Esophagus muscularis mucosa (tissue), 3 donors: ENCODE measurements around the gene CSNK2A1.

ENCODE experiments used
- CTCF ChIP-seq, 3 experiments: fragments of 200-600 bp in 2 of 3; fragments of 450-650 bp in 1 of 3; sonication (generic) in 2 of 3; IDR thresholded peaks; one replicate each; pipeline ENCODE4 v1.5.1; 2017 to 2019; ENCODE audit warnings: antibody characterized with exemption in 3 of 3, mild to moderate bottlenecking in 2 of 3, moderate library complexity in 1 of 3
- POLR2AphosphoS5 ChIP-seq, 2 donors: sonication (generic); formaldehyde crosslinking; IDR thresholded peaks; one replicate each; pipeline ENCODE4 v1.6.1; 2017; ENCODE audit warnings: antibody characterized with exemption in 2 of 2

DNA sequence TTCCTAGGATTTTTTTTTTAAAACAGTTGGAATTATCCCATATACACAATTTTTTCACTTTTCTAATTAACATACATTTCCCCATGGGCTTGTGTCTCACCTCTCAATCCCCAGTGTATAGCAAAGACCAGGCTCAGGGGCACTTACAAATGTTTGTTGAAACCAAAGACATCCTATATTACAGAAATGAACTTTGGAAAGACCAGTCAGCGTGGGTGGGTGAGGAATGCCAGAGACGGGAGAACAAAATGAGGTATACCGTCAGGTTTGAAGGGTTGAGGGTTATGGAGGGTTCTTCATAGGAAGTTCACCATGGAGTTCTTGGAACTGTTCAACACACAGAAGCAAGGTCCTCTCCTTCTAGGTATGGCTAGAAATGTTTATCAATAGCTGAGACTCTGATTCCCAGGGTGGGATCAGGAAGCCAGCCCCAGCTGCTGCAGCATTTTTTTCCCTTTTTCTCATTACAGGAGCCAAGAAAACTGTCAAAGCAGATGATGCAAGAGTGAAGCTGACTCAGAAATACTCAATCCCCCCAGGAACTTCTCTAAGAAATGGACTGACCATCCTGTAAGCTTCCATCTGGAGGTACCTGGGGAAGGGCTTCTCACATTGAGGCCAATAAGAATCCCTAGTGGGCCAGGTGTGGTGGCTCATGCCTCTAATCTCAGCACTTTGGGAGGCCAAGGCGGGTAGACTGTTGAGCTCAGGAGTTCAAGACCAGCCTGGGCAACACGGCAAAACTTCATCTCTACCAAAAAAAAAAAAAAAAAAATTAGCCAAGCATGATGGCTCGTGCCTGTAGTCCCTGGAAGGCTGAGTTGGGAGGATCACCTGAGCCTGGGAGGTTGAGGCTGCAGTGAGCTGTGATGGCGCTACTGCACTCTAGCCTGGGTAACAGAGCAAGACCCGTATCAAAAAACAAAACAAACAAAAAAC is 65.3 kb downstream of the CSNK2A1 start:
- TF ChIP-seq POLR2AphosphoS5 (IDR thresholded peaks at IDR 0.05): no peak
- no peak for TF ChIP-seq CTCF (IDR thresholded peaks at IDR 0.05)
